ENCODE measurements around the gene ADGB. TPM values are rescaled to one million over a fixed set of nuclear protein-coding genes. Genes with fewer than 3 reads are reported as not detected.

ADGB gene
- total and polyA plus RNA-seq, 4 donors, result 0.23 TPM; not detected in 3

- Histone ChIP-seq H3K4me3 (ENCODE audit: low read depth in 1 of 3, low read length in 3 of 3) (no peak overlapping the region), H3K9me3 (ENCODE audit: control insufficient read depth in 4 of 4, low read length in 3 of 4) (no peaks in the 10 kb centered on the region), H3K27ac (ENCODE audit: low read depth in 1 of 2, low read length in 2 of 2) (peak overlapping the region in 1 of 2 donors; percentile 25), H3K4me1 (ENCODE audit: control insufficient read depth in 4 of 4, insufficient read depth in 4 of 4, low read length in 3 of 4) (peaks cover 0 to 32% (median 26%) of the 10 kb centered on the region in 4 donors), H3K36me3 (ENCODE audit: control insufficient read depth in 4 of 4, insufficient read depth in 3 of 4, low read depth in 1 of 4, low read length in 3 of 4) (no peaks in the 10 kb centered on the region), H3K27me3 (ENCODE audit: control insufficient read depth in 4 of 4, insufficient read depth in 4 of 4, low read length in 3 of 4) (no peaks in the 10 kb centered on the region), H3K9ac (ENCODE audit: low read depth in 1 of 2, low read length in 2 of 2) (no peak overlapping the region)
- DNase-seq (ENCODE audit: low spot score), result no peak
- 67% methylated on average over 5 of the region's 5 CpGs for WGBS
- TF ChIP-seq HNF4G (IDR thresholded peaks at IDR 0.05) (no peak), NR2F2 (IDR thresholded peaks at IDR 0.05) (no peak), EGR1 (IDR thresholded peaks at IDR 0.05; ENCODE audit: low read depth in 2 of 2) (no peak), GABPA (IDR thresholded peaks at IDR 0.05 in 1 of 2, conservative IDR thresholded peaks at IDR 0.05 in 1 of 2) (no peak), SP1 (IDR thresholded peaks at IDR 0.05) (no peak), TAF1 (conservative IDR thresholded peaks at IDR 0.05) (no peak), ZBTB33 (IDR thresholded peaks at IDR 0.05) (no peak), REST (IDR thresholded peaks at IDR 0.05) (no peak), FOXA2 (IDR thresholded peaks at IDR 0.05) (no peak), RAD21 (IDR thresholded peaks at IDR 0.05) (no peak), YY1 (IDR thresholded peaks at IDR 0.05) (no peak), FOXA1 (IDR thresholded peaks at IDR 0.05) (no peak), RXRA (IDR thresholded peaks at IDR 0.05) (no peak), JUND (IDR thresholded peaks at IDR 0.05) (no peak), HNF4A (conservative IDR thresholded peaks at IDR 0.05) (no peak)
- TF ChIP-seq, protein P1, sequence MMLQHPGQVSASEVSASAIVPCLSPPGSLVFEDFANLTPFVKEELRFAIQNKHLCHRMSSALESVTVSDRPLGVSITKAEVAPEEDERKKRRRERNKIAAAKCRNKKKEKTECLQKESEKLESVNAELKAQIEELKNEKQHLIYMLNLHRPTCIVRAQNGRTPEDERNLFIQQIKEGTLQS (IDR thresholded peaks at IDR 0.05), result no peak
- TF ChIP-seq, protein P2, sequence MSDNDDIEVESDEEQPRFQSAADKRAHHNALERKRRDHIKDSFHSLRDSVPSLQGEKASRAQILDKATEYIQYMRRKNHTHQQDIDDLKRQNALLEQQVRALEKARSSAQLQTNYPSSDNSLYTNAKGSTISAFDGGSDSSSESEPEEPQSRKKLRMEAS (IDR thresholded peaks at IDR 0.05), result no peak
- TF ChIP-seq, protein P3, sequence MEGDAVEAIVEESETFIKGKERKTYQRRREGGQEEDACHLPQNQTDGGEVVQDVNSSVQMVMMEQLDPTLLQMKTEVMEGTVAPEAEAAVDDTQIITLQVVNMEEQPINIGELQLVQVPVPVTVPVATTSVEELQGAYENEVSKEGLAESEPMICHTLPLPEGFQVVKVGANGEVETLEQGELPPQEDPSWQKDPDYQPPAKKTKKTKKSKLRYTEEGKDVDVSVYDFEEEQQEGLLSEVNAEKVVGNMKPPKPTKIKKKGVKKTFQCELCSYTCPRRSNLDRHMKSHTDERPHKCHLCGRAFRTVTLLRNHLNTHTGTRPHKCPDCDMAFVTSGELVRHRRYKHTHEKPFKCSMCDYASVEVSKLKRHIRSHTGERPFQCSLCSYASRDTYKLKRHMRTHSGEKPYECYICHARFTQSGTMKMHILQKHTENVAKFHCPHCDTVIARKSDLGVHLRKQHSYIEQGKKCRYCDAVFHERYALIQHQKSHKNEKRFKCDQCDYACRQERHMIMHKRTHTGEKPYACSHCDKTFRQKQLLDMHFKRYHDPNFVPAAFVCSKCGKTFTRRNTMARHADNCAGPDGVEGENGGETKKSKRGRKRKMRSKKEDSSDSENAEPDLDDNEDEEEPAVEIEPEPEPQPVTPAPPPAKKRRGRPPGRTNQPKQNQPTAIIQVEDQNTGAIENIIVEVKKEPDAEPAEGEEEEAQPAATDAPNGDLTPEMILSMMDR (IDR thresholded peaks at IDR 0.05; ENCODE audit: low read depth, low read length, missing input control), result no peak
These were observed 259.2 kb downstream of the ADGB start for GRCh38 chr6:146857980-146858347.
